HG03064 (cell line): ENCODE results near the gene LRRC37A2.
A peak's percentile ranks its signal among the peaks of the same experiment; 100 is the strongest.
"Not testable (repeated sequence)": the region's sequence is repeated elsewhere in the genome, so short reads cannot be mapped to it uniquely, and the experiment has no call there.

Source experiments
- ATAC-seq: cut with Tn5 transposase; IDR thresholded peaks from one replicate; pipeline ENCODE4 v1.9.1; 2021; ENCODE audit warnings: low read depth; ENCODE audit not compliant: unreplicated experiment

LRRC37A2 gene

DNA sequence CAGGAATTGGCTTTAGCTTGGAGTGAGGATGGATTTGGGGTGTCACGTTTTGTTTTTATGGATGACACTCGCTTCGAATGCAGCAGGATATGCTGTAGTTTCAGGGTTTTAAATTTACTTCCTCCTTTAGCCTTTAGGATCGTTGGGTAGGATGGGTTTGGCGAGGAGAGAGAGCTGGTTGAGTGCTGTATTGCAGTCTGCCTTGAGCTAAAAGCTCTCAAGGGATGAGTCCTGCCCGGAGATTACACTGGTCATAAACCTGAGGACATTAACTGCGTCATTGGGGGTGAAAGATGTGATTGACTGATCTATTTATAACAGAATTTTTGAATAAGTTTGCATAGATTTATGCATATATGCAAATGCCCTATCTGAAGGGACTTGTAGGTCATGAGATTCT, 79.1 kb downstream of the LRRC37A2 start:
- ATAC-seq, result not testable (repeated sequence)

GRCh38 chr17:46598344-46598931, 86.2 kb downstream of the LRRC37A2 start:
- ATAC-seq, result not testable (repeated sequence)

GRCh38 chr17:46600767-46601166, 88.5 kb downstream of the LRRC37A2 start:
- ATAC-seq, result not testable (repeated sequence)

GRCh38 chr17:46603125-46603524, 90.9 kb downstream of the LRRC37A2 start:
- ATAC-seq, result peak; percentile 74
